GM19043 (cell line): ENCODE measurements around the gene ARMH3.

ENCODE experiments used
- ATAC-seq: cut with Tn5 transposase; IDR thresholded peaks from one replicate; pipeline ENCODE4 v1.9.1; 2021; ENCODE audit warnings: low read depth; ENCODE audit not compliant: unreplicated experiment

The ARMH3 gene

GRCh38 chr10:101816376-101816775 lies 239.6 kb downstream of the ARMH3 start:
- ATAC-seq, result no peak

- ATAC-seq, result no peak
Observed at GRCh38 chr10:101814466-101815071, 241.4 kb downstream of the ARMH3 start.

- ATAC-seq, result no peak
Observed at GRCh38 chr10:101812606-101813005, 243.4 kb downstream of the ARMH3 start.

- ATAC-seq, result no peak
Observed at GRCh38 chr10:101807158-101807557, 248.8 kb downstream of the ARMH3 start.

GRCh38 chr10:101803511-101803910 lies 252.5 kb downstream of the ARMH3 start:
- ATAC-seq, result no peak

GRCh38 chr10:101797403-101798059 lies 258.4 kb downstream of the ARMH3 start:
- ATAC-seq, result no peak
